SH-SY5Y (cell line): ENCODE data around the gene CNIH1.

Experiments used
- GATA2 ChIP-seq: IDR thresholded peaks from 2 replicates; pipeline ENCODE4 v1.6.1; 2011; ENCODE audit warnings: mild to moderate bottlenecking, low read depth, low read length
- GATA3 ChIP-seq: IDR thresholded peaks from 2 replicates; pipeline ENCODE4 v1.6.1; 2011; ENCODE audit warnings: low read depth, mild to moderate bottlenecking, low read length, moderate library complexity

DNA sequence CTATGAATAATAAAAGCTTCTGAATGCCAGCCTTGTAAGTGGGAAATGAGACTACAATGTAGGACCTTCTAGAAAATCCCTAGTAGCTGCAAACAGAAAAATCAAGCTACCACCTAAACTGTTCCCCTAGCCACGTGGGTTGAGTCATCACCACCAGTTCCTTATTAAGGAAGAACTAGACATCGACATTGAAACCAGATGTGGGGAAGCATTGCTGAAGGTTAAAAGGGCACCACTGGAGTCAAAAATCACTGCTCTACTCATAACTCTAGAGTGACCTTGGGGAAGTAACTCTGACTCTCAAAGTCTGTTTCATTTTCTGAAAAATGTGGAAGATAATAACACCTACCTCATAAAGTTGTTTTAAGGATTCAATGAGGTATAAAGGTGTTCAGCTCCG, 9.4 kb upstream of the CNIH1 start:
- no peak for TF ChIP-seq GATA2
- no peak for TF ChIP-seq GATA3
